NCI-H2196 (cell line): Measurements from ENCODE around the gene MRPL54.

ENCODE experiments used
- DNase-seq: peaks from one replicate; lab custom pipeline; 2025; ENCODE audit not compliant: unreplicated experiment; lab: John Stamatoyannopoulos, UW

MRPL54 gene

GRCh38 chr19:3768748-3769099 lies 6.2 kb downstream of the MRPL54 start:
- DNase-seq: no peak

GRCh38 chr19:3769494-3769893 lies 7.0 kb downstream of the MRPL54 start:
- no peak for DNase-seq

GRCh38 chr19:3770136-3770999 lies 7.9 kb downstream of the MRPL54 start:
- no peak for DNase-seq

GRCh38 chr19:3771000-3771905 lies 8.8 kb downstream of the MRPL54 start:
- no peak for DNase-seq

GRCh38 chr19:3771906-3772455 lies 9.5 kb downstream of the MRPL54 start, which contains the start of gene RAX2:
RAX2 (minus strand) TSS chr19:3772228; CDS start chr19:3771742, 486 bp downstream.
- DNase-seq: no peak

GRCh38 chr19:3773814-3774515 lies 11.5 kb downstream of the MRPL54 start:
- no peak for DNase-seq

- no peak for DNase-seq
These were observed 12.3 kb downstream of the MRPL54 start for GRCh38 chr19:3774621-3775373.

GRCh38 chr19:3775374-3775711 lies 12.9 kb downstream of the MRPL54 start:
- DNase-seq: no peak

- DNase-seq: no peak
These were observed 13.3 kb downstream of the MRPL54 start for GRCh38 chr19:3775831-3776230.

GRCh38 chr19:3776479-3777040 lies 14.1 kb downstream of the MRPL54 start:
- DNase-seq: no peak

GRCh38 chr19:3778104-3778867 lies 15.8 kb downstream of the MRPL54 start:
- DNase-seq: no peak

- no peak for DNase-seq
These were observed 16.6 kb downstream of the MRPL54 start for GRCh38 chr19:3778899-3779723.

GRCh38 chr19:3780786-3781304 lies 18.4 kb downstream of the MRPL54 start:
- no peak for DNase-seq

GRCh38 chr19:3781603-3782002 lies 19.1 kb downstream of the MRPL54 start:
- no peak for DNase-seq

- no peak for DNase-seq
These were observed 19.8 kb downstream of the MRPL54 start for GRCh38 chr19:3782330-3782729.

GRCh38 chr19:3782903-3783302 lies 20.4 kb downstream of the MRPL54 start:
- DNase-seq: no peak

- no peak for DNase-seq
These were observed 21.4 kb downstream of the MRPL54 start for GRCh38 chr19:3783660-3784584.
